T-helper 22 cell (primary cell): Measurements from ENCODE around the gene SLC1A2.

Source experiments
- DNase-seq: peaks from one replicate; pipeline ENCODE4 v3.0.0-alpha.2; 2020; ENCODE audit warnings: low read depth

Gene SLC1A2

GRCh38 chr11:35413598-35413997 is 5.8 kb downstream of the SLC1A2 start:
- DNase-seq, result no peak

- DNase-seq, result no peak
Measured at GRCh38 chr11:35412285-35412684, 7.1 kb downstream of the SLC1A2 start.

DNA sequence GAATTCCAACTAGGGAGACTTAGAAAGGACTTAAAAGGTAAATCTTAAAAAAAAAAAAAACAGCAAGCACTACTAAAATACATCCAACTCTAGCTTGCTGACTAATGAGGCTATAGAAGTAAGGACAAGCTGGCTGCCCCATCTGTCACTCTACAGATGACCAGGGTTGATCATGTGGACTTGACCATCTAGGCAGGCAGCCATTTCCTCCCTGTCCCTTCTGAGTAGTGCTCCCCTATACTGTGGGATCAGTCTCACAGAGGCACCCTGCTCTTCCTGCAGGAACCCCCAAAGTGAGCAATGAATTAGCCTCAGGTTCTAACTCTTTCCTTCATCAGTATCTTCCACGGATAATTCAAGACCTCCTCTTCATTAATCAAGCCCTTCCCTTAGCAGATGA is 12.3 kb downstream of the SLC1A2 start:
- no peak for DNase-seq

GRCh38 chr11:35404388-35404775 is 15.0 kb downstream of the SLC1A2 start:
- DNase-seq, result no peak

- DNase-seq, result no peak
Measured at GRCh38 chr11:35403765-35404387, 15.5 kb downstream of the SLC1A2 start.

DNA sequence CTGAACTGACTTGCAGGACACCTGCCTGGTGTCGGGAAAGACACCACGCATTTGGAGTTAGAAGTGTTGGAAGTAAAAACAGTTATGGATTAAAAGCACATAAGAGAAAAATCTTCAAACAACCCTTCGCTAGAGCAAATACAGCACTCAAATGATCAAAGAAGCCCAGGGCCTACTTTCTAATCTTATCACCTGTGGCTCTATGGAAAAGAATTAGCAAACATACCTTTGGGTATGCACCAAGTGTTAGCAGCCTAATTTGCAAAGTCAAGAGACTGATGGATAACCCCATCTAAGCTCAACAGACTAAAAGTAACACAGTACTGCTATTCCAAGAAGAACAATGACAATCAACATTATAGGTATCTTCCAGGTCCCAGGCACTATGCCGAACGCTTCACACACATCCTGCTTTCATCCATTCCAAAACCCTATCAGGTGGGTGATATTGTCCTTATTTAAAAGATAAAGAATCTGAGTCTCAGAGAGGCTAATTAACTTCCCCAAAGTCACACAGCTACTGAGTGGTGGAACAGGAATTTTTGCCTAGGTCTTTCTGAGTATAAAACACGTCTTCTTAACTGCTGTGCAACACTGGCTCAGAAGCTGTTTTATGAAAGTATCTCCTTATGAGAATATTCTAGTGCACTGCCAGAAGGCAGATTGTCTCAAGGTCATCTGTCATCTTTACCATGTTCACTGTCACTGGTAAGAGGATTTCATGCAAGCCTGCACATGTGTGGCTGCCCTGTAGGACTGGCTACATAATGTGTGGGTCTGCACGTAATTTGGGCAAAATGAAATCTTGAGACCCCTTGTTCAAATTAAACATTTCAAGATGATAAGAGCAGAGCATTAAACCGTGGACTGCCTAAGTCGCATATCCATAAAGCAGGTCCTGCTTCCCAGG is 16.4 kb downstream of the SLC1A2 start:
- DNase-seq, result no peak

- no peak for DNase-seq
Measured at GRCh38 chr11:35398881-35399280, 20.5 kb downstream of the SLC1A2 start.

- no peak for DNase-seq
Measured at GRCh38 chr11:35394941-35395340, 24.4 kb downstream of the SLC1A2 start.

DNA sequence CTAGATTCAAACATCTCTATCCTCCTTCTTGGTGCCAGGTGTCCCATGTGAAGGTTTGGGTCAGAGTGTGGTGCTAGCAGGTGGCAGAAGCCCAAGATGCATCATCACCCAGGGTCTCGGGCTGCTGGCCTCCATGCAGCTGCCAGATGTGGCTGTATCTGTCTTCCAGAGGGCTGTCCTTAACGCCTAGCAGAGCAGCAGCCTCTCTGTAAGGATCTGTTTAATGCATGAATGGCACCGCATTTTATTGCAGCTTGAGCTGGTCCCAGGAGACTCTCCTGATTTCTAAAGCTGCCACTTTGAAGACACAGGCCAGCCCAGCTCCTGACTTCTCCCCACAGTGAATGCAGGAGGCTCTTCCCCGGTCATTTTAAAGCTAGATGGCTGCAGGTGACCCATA is 26.3 kb downstream of the SLC1A2 start:
- DNase-seq, result no peak

- peak; percentile 55 for DNase-seq
Measured at GRCh38 chr11:35391922-35392688, 27.3 kb downstream of the SLC1A2 start.

DNA sequence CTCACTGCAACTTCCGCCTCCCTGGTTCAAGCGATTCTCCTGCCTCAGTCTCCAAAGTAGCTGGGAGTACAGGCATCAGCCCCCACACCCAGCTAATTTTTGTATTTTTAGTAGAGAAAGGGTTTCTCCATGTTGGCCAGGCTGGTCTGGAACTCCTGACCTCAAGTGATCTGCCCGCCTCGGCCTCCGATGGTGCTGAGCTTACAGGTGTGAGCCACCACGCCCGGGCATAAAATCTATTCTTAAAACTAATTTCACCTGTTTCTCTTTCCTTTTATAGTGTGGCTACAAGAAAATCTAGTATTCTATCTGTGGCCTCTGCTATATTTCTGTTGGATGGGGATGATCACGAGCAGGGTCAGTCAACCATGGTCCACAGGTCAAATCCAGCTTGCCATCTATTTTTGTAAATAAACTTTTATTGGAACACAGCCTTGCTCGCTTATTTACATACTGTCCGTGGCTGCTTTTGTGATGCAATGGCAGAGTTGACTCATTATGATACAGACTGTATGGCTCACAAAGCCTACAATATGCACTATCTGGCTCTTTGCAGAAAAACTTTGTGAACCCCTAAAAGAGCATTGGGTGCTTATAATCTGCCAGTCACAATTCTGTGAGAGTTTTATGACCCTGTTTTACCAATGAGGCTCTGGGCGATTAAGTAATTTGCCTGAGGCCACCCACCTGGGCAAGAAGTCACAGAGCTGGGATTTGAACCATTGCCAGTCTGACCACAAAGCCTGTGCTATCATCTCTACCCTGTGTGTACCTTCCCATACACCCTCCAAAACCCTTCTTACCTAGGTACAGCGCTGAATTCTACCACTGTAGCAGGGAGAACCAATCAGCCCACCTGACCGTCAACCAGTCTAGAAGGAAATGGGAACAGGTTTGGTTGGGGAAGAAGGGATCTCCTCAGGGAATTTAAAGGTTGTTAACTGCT is 28.3 kb downstream of the SLC1A2 start:
- no peak for DNase-seq

DNA sequence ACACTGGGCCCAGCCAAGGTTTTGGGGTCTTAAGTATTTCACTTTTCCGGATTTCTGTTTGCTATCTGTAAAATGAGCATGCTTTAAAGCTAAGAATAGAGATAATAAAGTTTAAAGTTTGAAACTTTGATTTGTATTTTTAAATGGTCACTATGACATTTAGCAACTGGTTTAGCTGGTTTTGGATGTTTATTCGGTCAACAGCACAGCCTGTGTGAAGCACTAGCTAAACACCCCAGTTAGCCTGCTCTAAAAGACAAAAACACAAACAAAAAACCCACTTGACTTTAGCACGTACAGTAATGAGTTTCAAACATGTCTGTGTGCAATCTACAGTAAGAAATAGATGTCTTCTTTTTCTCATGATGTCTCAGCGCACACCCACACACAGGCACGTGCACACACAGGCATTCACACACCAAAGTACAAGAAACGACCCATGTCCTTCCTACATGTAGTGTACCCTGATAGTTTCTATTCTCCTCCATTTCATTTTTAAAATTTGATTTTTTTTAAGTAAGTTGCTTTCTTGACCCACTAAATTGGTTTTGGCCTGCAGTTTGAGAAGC is 29.4 kb downstream of the SLC1A2 start:
- no peak for DNase-seq

DNA sequence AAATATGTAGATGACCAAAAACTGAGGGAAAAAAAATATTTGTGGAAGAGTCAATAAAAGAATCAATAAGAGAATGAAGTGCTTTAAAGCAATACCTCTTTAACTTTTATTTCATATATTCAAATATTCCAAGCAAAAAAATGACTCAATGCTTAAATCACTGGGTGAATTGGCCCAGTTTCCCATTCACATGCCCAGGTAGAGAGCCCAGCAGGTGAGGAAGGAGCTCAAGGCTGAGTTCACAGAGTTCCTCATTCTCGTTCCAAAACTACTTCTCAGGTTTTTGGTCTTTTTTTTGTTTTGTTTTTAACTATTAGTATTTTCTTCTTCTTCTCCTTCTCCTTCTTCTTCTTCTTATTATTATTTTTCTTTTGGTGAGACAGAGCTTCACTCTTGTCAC is 30.2 kb downstream of the SLC1A2 start:
- no peak for DNase-seq

- DNase-seq, result no peak
Measured at GRCh38 chr11:35388061-35388460, 31.3 kb downstream of the SLC1A2 start.

- no peak for DNase-seq
Measured at GRCh38 chr11:35387111-35387982, 32.0 kb downstream of the SLC1A2 start.

DNA sequence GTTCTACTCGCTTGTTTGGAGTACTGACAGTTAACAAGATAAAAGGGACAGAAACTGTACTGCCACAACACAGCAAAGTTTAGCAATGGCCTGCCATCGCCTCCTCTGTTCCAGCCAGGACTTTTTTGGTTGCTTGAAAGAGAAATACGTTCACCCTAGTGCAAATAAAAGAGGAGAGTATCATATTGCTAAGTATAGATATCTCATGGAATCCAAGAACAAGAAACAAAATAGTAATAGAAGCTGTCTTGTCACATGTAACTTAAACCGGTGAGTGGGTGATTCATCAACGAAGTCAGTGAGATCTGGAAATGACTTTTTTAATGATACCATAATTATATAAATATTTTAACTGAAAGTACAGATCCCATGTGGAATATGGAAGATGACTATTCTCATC is 35.4 kb downstream of the SLC1A2 start:
- no peak for DNase-seq

DNA sequence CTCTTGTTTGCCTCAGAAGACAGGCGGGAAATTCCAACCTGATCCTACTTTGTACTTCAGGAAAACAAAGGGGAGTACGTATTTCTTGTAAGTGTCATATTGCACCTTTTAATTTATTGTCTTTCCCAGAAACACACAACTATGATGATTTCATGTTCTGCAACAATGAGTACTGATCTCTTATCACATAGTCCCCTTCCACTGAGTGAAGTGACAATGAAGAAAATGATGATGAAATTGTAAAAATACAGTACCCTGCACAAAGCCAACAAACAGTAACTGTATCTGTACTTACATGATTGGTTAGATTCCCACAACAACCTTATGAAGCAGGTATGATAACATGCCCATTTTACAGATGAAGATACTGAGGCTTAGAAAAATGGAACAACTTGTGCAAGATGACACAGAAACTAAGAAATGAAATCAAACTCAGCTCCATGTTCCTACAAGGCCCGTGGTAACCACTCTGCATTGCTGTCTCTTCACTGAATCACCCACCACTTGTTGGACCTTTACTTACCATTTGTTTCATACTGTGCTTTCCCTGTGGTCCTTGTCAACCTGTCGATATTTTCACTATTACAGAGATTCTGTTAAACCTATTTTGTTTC is 37.5 kb downstream of the SLC1A2 start:
- DNase-seq, result no peak

GRCh38 chr11:35380603-35381002 is 38.8 kb downstream of the SLC1A2 start:
- no peak for DNase-seq

DNA sequence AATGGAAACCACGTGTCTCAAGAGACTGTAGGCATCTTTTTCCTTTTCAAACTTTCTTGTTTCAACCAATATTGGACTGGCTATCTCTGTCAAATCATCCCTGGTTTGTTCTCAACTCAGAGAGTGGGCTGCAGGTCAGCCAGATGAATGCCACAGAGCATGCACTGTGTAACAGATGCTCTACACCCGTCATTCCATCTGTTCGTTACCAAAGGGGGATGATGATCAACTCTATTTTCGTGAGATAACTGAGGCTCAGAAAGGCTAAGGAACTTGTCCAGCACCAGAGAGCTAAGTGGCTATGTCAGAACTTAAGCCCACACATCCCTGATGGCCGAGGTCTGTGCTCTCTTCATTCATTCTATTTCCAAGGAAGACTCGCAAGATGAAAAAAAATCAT is 42.1 kb downstream of the SLC1A2 start:
- no peak for DNase-seq

DNA sequence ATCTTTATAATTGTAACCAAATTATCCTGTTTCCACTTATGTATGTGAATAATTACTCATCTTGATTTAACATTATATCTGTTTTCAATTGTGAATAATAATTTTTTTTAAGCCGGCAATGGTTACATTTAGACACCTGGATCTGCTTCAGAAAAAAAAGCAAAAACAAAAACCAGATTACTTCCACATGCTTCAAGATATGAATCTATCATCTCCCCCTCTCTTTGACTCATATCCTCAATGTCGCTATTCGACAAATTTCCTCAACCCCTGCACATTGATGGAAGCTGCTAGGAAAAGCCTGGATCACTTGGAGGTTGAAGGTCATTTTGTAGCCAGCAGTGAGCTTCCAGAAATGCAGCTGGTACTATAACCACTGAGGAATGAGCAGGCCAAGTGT is 42.7 kb downstream of the SLC1A2 start:
- no peak for DNase-seq
